Measurements from ENCODE around the gene ZNF106.

The ZNF106 gene

DNA sequence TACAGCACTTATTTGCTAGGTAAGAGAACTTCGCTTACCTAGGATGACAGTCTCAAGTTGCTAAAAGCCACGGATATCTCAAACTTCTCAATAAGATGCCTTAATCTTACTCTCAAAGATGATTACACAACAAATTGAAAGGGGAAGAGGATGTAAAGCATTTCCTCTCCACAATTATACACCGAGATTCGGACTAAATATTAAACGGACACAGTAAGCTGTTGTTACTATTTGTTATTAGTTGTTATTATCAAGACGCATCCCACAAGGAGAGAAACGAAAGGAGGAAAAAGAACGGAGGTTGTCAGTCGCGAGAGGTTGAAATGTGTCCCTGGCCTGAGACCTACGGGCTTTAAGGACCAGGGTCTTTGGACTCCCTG is 660 bp downstream of the ZNF106 start:
- peak; percentile 2; the same call in 2 of the 3 replicates for ATAC-seq

DNA sequence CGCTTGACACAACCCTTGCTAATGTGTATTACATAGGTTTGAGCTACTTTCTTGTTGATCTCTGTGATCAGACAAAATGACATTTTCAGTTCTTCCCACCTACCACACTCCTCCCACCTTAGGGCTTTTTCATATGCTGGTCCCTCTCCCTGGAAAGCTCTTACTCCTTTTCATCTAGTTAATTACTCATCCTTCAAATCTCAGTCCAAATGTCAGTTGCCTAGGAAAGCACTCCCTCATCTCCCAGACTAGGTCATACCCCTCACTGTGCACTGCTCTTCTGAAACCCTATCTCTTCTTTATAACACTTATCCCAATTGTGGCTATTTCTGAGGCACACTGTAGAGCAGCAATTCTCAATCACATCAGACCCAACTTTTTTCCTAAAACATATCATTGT is 7.3 kb downstream of the ZNF106 start:
- no peak for ATAC-seq
- TF ChIP-seq GLIS3 (CRISPR knock-in tag; IDR thresholded peaks at IDR 0.05), result no peak
- no peak for TF ChIP-seq SNAI2 (CRISPR knock-in tag; IDR thresholded peaks at IDR 0.05)
- TF ChIP-seq ZFP3 (CRISPR knock-in tag; IDR thresholded peaks at IDR 0.05), result no peak
- TF ChIP-seq BACH2 (CRISPR knock-in tag; IDR thresholded peaks at IDR 0.05; ENCODE audit: borderline replicate concordance), result no peak
- no peak for TF ChIP-seq ZNF565 (CRISPR knock-in tag; conservative IDR thresholded peaks at IDR 0.05; ENCODE audit: low read depth)
- TF ChIP-seq PPARA (CRISPR knock-in tag; IDR thresholded peaks at IDR 0.05; ENCODE audit: borderline replicate concordance), result no peak
- TF ChIP-seq, protein P1, sequence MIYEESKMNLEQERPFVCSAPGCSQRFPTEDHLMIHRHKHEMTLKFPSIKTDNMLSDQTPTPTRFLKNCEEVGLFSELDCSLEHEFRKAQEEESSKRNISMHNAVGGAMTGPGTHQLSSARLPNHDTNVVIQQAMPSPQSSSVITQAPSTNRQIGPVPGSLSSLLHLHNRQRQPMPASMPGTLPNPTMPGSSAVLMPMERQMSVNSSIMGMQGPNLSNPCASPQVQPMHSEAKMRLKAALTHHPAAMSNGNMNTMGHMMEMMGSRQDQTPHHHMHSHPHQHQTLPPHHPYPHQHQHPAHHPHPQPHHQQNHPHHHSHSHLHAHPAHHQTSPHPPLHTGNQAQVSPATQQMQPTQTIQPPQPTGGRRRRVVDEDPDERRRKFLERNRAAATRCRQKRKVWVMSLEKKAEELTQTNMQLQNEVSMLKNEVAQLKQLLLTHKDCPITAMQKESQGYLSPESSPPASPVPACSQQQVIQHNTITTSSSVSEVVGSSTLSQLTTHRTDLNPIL (CRISPR knock-in tag; IDR thresholded peaks at IDR 0.05; ENCODE audit: low read depth), result no peak
- TF ChIP-seq, protein P2, sequence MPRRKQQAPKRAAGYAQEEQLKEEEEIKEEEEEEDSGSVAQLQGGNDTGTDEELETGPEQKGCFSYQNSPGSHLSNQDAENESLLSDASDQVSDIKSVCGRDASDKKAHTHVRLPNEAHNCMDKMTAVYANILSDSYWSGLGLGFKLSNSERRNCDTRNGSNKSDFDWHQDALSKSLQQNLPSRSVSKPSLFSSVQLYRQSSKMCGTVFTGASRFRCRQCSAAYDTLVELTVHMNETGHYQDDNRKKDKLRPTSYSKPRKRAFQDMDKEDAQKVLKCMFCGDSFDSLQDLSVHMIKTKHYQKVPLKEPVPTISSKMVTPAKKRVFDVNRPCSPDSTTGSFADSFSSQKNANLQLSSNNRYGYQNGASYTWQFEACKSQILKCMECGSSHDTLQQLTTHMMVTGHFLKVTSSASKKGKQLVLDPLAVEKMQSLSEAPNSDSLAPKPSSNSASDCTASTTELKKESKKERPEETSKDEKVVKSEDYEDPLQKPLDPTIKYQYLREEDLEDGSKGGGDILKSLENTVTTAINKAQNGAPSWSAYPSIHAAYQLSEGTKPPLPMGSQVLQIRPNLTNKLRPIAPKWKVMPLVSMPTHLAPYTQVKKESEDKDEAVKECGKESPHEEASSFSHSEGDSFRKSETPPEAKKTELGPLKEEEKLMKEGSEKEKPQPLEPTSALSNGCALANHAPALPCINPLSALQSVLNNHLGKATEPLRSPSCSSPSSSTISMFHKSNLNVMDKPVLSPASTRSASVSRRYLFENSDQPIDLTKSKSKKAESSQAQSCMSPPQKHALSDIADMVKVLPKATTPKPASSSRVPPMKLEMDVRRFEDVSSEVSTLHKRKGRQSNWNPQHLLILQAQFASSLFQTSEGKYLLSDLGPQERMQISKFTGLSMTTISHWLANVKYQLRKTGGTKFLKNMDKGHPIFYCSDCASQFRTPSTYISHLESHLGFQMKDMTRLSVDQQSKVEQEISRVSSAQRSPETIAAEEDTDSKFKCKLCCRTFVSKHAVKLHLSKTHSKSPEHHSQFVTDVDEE (CRISPR knock-in tag; IDR thresholded peaks at IDR 0.05), result no peak
- TF ChIP-seq CSDC2 (CRISPR knock-in tag; IDR thresholded peaks at IDR 0.05), result no peak
- TF ChIP-seq, protein P3, sequence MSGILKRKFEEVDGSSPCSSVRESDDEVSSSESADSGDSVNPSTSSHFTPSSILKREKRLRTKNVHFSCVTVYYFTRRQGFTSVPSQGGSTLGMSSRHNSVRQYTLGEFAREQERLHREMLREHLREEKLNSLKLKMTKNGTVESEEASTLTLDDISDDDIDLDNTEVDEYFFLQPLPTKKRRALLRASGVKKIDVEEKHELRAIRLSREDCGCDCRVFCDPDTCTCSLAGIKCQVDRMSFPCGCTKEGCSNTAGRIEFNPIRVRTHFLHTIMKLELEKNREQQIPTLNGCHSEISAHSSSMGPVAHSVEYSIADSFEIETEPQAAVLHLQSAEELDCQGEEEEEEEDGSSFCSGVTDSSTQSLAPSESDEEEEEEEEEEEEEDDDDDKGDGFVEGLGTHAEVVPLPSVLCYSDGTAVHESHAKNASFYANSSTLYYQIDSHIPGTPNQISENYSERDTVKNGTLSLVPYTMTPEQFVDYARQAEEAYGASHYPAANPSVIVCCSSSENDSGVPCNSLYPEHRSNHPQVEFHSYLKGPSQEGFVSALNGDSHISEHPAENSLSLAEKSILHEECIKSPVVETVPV (CRISPR knock-in tag; IDR thresholded peaks at IDR 0.05), result no peak
- no peak for TF ChIP-seq ZC3H10 (CRISPR knock-in tag; IDR thresholded peaks at IDR 0.05)
- TF ChIP-seq, protein P4, sequence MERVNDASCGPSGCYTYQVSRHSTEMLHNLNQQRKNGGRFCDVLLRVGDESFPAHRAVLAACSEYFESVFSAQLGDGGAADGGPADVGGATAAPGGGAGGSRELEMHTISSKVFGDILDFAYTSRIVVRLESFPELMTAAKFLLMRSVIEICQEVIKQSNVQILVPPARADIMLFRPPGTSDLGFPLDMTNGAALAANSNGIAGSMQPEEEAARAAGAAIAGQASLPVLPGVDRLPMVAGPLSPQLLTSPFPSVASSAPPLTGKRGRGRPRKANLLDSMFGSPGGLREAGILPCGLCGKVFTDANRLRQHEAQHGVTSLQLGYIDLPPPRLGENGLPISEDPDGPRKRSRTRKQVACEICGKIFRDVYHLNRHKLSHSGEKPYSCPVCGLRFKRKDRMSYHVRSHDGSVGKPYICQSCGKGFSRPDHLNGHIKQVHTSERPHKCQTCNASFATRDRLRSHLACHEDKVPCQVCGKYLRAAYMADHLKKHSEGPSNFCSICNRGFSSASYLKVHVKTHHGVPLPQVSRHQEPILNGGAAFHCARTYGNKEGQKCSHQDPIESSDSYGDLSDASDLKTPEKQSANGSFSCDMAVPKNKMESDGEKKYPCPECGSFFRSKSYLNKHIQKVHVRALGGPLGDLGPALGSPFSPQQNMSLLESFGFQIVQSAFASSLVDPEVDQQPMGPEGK (CRISPR knock-in tag; IDR thresholded peaks at IDR 0.05; ENCODE audit: borderline replicate concordance), result no peak
- no peak for TF ChIP-seq ZFP30 (CRISPR knock-in tag; IDR thresholded peaks at IDR 0.05)
- TF ChIP-seq RARB (CRISPR knock-in tag; IDR thresholded peaks at IDR 0.05), result no peak

More for the DNA sequence above, 660 bp downstream of the ZNF106 start:
- TF ChIP-seq, protein P3 (CRISPR knock-in tag; IDR thresholded peaks at IDR 0.05), result no peak
- TF ChIP-seq, protein P1 (CRISPR knock-in tag; IDR thresholded peaks at IDR 0.05; ENCODE audit: low read depth), result no peak

DNA sequence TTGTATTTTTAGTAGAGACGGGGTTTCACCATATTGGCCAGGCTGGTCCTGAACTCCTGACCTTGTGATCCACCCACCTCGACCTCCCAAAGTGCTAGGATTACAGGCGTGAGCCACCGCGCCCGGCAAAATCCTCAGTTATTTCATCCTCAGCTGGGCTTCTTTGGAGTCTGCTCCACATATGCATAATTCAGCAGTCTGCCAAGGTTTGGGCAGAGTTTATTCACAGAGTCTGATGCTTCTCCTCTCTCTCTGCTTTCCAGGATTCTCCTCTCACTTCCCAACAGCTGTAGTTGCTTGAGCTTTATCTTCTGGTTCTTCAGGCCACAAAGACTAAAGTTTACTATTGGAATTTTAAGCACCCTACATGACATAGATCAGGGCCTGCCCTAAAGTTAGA is 8.2 kb downstream of the ZNF106 start:
- ATAC-seq, result no peak
- no peak for TF ChIP-seq TOX (CRISPR knock-in tag; IDR thresholded peaks at IDR 0.05; ENCODE audit: borderline replicate concordance)
- TF ChIP-seq, protein P5, sequence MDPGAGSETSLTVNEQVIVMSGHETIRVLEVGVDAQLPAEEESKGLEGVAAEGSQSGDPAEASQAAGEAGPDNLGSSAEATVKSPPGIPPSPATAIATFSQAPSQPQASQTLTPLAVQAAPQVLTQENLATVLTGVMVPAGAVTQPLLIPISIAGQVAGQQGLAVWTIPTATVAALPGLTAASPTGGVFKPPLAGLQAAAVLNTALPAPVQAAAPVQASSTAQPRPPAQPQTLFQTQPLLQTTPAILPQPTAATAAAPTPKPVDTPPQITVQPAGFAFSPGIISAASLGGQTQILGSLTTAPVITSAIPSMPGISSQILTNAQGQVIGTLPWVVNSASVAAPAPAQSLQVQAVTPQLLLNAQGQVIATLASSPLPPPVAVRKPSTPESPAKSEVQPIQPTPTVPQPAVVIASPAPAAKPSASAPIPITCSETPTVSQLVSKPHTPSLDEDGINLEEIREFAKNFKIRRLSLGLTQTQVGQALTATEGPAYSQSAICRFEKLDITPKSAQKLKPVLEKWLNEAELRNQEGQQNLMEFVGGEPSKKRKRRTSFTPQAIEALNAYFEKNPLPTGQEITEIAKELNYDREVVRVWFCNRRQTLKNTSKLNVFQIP (CRISPR knock-in tag; IDR thresholded peaks at IDR 0.05; ENCODE audit: borderline replicate concordance, low read depth), result no peak
- no peak for TF ChIP-seq PPARA (CRISPR knock-in tag; IDR thresholded peaks at IDR 0.05; ENCODE audit: borderline replicate concordance)
- TF ChIP-seq ESRRG (CRISPR knock-in tag; IDR thresholded peaks at IDR 0.05), result no peak
- no peak for TF ChIP-seq ZFP30 (CRISPR knock-in tag; IDR thresholded peaks at IDR 0.05)
- TF ChIP-seq CSDC2 (CRISPR knock-in tag; IDR thresholded peaks at IDR 0.05), result no peak
- TF ChIP-seq, protein P2 (CRISPR knock-in tag; IDR thresholded peaks at IDR 0.05), result no peak
- TF ChIP-seq RARB (CRISPR knock-in tag; IDR thresholded peaks at IDR 0.05), result no peak
- no peak for TF ChIP-seq TCF4 (CRISPR knock-in tag; IDR thresholded peaks at IDR 0.05; ENCODE audit: borderline replicate concordance)
- no peak for TF ChIP-seq ARNTL (CRISPR knock-in tag; IDR thresholded peaks at IDR 0.05; ENCODE audit: borderline replicate concordance, low read depth)
- TF ChIP-seq ZNF565 (CRISPR knock-in tag; conservative IDR thresholded peaks at IDR 0.05; ENCODE audit: low read depth), result no peak
- TF ChIP-seq, protein P1 (CRISPR knock-in tag; IDR thresholded peaks at IDR 0.05; ENCODE audit: low read depth), result no peak
- no peak for TF ChIP-seq ZFP3 (CRISPR knock-in tag; IDR thresholded peaks at IDR 0.05)
- TF ChIP-seq BACH2 (CRISPR knock-in tag; IDR thresholded peaks at IDR 0.05; ENCODE audit: borderline replicate concordance), result no peak
- no peak for TF ChIP-seq OSR1 (CRISPR knock-in tag; IDR thresholded peaks at IDR 0.05)
